ENCODE data around the gene TPCN2.

DNA sequence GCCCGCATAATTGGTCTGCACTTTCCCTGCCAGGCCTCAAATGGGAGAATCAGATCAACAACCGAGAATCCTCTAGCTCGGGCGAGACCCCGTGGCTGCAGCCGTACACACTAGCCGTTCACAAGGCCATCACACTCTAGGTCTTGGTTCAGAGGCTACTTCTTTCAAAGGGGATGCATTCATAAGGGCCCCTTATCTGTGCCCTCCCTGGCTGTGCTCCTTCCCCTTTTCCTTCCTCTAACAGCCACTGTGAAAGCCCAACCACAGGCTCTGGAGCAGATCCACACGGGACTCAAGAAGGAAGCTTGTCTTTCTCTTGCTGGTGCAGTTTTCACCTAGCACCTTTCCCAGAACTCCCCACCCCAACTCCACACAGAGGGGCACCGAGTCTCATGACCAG lies 131.5 kb downstream of the TPCN2 start:
- TF ChIP-seq JUN (IDR thresholded peaks at IDR 0.05; ENCODE audit: low read depth, low read length) = no peak
- TF ChIP-seq CHD2 (IDR thresholded peaks at IDR 0.05; ENCODE audit: low read length) = no peak
- no peak for TF ChIP-seq JUND (IDR thresholded peaks at IDR 0.05; ENCODE audit: low read length)
- no peak for TF ChIP-seq POLR2A (IDR thresholded peaks at IDR 0.05; ENCODE audit: control extremely low read depth in 1 of 2, low read depth in 2 of 2, low read length in 2 of 2)
- TF ChIP-seq, protein P1, sequence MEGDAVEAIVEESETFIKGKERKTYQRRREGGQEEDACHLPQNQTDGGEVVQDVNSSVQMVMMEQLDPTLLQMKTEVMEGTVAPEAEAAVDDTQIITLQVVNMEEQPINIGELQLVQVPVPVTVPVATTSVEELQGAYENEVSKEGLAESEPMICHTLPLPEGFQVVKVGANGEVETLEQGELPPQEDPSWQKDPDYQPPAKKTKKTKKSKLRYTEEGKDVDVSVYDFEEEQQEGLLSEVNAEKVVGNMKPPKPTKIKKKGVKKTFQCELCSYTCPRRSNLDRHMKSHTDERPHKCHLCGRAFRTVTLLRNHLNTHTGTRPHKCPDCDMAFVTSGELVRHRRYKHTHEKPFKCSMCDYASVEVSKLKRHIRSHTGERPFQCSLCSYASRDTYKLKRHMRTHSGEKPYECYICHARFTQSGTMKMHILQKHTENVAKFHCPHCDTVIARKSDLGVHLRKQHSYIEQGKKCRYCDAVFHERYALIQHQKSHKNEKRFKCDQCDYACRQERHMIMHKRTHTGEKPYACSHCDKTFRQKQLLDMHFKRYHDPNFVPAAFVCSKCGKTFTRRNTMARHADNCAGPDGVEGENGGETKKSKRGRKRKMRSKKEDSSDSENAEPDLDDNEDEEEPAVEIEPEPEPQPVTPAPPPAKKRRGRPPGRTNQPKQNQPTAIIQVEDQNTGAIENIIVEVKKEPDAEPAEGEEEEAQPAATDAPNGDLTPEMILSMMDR (IDR thresholded peaks at IDR 0.05; ENCODE audit: control extremely low read depth in 1 of 3, insufficient read depth in 1 of 3, low read depth in 1 of 3, low read length in 3 of 3) = no peak
- no peak for TF ChIP-seq CEBPB (IDR thresholded peaks at IDR 0.05; ENCODE audit: low read depth, low read length)
- no peak for TF ChIP-seq SP2 (IDR thresholded peaks at IDR 0.05; ENCODE audit: low read length)
- TF ChIP-seq EZH2 (IDR thresholded peaks at IDR 0.05; ENCODE audit: low read depth, low read length, severe bottlenecking) = no peak
- no peak for TF ChIP-seq ATF3 (IDR thresholded peaks at IDR 0.05; ENCODE audit: insufficient read depth, low read depth, low read length)
